ENCODE measurements around the gene AMHR2. TPM values are rescaled to one million over a fixed set of nuclear protein-coding genes. Genes with fewer than 3 reads are reported as not detected.
A peak's percentile ranks its signal among the peaks of the same experiment; 100 is the strongest.
"Not testable (repeated sequence)": the region's sequence is repeated elsewhere in the genome, so short reads cannot be mapped to it uniquely, and the experiment has no call there.

AMHR2 gene
- total and polyA plus RNA-seq, 3 donors from 2014 or later: 33.9 to 42.1 (median 39.0) TPM

DNA sequence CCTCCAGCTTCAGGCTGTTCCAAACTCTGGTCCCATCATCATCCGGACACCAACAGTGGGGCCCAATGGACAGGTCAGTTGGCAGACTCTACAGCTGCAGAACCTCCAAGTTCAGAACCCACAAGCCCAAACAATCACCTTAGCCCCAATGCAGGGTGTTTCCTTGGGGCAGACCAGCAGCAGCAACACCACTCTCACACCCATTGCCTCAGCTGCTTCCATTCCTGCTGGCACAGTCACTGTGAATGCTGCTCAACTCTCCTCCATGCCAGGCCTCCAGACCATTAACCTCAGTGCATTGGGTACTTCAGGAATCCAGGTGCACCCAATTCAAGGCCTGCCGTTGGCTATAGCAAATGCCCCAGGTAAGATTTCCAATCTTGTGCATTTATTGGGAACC lies 40.4 kb upstream of the AMHR2 start:
- TF ChIP-seq POLR2A (IDR thresholded peaks at IDR 0.05): no peak
- TF ChIP-seq, protein P1, sequence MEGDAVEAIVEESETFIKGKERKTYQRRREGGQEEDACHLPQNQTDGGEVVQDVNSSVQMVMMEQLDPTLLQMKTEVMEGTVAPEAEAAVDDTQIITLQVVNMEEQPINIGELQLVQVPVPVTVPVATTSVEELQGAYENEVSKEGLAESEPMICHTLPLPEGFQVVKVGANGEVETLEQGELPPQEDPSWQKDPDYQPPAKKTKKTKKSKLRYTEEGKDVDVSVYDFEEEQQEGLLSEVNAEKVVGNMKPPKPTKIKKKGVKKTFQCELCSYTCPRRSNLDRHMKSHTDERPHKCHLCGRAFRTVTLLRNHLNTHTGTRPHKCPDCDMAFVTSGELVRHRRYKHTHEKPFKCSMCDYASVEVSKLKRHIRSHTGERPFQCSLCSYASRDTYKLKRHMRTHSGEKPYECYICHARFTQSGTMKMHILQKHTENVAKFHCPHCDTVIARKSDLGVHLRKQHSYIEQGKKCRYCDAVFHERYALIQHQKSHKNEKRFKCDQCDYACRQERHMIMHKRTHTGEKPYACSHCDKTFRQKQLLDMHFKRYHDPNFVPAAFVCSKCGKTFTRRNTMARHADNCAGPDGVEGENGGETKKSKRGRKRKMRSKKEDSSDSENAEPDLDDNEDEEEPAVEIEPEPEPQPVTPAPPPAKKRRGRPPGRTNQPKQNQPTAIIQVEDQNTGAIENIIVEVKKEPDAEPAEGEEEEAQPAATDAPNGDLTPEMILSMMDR (IDR thresholded peaks at IDR 0.05): no peak
- WGBS, 2 donors: 63 to 86% methylated on average over 1 to 2 of the region's 2 CpGs
- H3K9me3 ChIP-seq: no peaks in the 10 kb centered on the region
- intact Hi-C loops (cut with DNase I; ENCODE audit: low total_unique reads): no loop called here
- DNase-seq: no peak
- H3K4me1 ChIP-seq: peaks cover 53% of the 10 kb centered on the region
- H3K27me3 ChIP-seq: no peaks in the 10 kb centered on the region
- no peaks in the 10 kb centered on the region for H3K36me3 ChIP-seq (ENCODE audit: low read depth, missing control alignments)
- H3K27ac ChIP-seq: no peak overlapping the region
- no peak overlapping the region for H3K4me3 ChIP-seq

DNA sequence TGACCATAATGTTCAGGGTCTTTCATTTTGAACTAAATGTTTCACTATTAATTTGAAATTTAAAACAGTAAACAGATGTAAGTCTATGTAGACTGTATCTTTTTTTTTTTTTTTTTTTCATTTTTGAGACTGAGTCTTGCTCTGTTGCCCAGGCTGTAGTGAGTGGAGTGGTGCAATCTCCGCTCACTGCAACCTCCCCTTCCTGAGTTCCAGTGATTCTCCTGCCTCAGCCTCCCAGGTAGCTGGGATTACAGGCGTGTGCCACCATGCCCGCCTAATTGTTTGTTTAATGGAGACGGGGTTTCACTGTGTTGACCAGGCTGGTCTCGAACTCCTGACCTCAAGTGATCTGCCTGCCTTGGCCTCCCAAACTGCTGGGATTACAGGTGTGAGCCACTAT lies 37.3 kb upstream of the AMHR2 start:
- intact Hi-C loops (cut with DNase I; ENCODE audit: low total_unique reads); H3K4me3 ChIP-seq; H3K36me3 ChIP-seq (ENCODE audit: low read depth, missing control alignments); DNase-seq; H3K27me3 ChIP-seq; H3K27ac ChIP-seq; H3K9me3 ChIP-seq: not testable (repeated sequence)
- WGBS, 2 donors: 91 to 92% methylated on average over 5 of the region's 5 CpGs
- peaks cover 56% of the 10 kb centered on the region for H3K4me1 ChIP-seq

- Histone ChIP-seq H3K4me3 (no peak overlapping the region), H3K9me3 (no peaks in the 10 kb centered on the region), H3K36me3 (ENCODE audit: low read depth, missing control alignments) (no peaks in the 10 kb centered on the region), H3K27me3 (no peaks in the 10 kb centered on the region), H3K27ac (peak overlapping the region; percentile 23 to 76), H3K4me1 (peaks cover 38% of the 10 kb centered on the region)
- intact Hi-C loops (cut with DNase I; ENCODE audit: low total_unique reads): no loop called here
- no peak for DNase-seq
- 79 to 81% methylated on average over 4 of the region's 4 CpGs for WGBS, 2 donors
- no peak for TF ChIP-seq POLR2A (IDR thresholded peaks at IDR 0.05)
- TF ChIP-seq, protein P1 (IDR thresholded peaks at IDR 0.05): no peak
Measured at GRCh38 chr12:53388932-53389331, 34.7 kb upstream of the AMHR2 start.

DNA sequence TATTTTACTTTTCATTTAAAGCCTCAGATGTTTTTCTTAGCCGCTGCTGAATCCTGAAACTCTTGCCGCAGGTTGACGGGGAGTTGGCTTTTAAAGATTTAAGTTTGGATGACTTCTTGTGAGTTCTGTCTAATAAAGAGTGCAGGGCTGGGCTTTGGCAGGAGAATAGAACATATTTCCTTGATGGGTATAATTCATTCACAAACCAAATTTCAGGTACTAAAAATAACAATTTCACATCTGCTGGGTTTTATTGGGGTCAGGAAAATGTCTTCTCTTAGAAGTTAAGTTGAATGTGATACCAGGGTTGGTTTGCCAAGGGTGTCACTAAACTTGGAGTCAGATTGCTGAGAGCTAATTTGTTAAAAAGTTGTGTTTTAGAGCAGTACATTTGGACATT lies 34.0 kb upstream of the AMHR2 start:
- H3K27me3 ChIP-seq: no peaks in the 10 kb centered on the region
- no peak overlapping the region for H3K4me3 ChIP-seq
- no peak for TF ChIP-seq POLR2A (IDR thresholded peaks at IDR 0.05)
- TF ChIP-seq, protein P1 (IDR thresholded peaks at IDR 0.05): no peak
- H3K4me1 ChIP-seq: peaks cover 32% of the 10 kb centered on the region
- intact Hi-C loops (cut with DNase I; ENCODE audit: low total_unique reads): no loop called here
- 72 to 83% methylated on average over 3 of the region's 3 CpGs for WGBS, 2 donors
- no peaks in the 10 kb centered on the region for H3K9me3 ChIP-seq
- H3K27ac ChIP-seq: peak overlapping the region in 1 of 2 donors; percentile 76
- H3K36me3 ChIP-seq (ENCODE audit: low read depth, missing control alignments): no peaks in the 10 kb centered on the region
- no peak for DNase-seq

DNA sequence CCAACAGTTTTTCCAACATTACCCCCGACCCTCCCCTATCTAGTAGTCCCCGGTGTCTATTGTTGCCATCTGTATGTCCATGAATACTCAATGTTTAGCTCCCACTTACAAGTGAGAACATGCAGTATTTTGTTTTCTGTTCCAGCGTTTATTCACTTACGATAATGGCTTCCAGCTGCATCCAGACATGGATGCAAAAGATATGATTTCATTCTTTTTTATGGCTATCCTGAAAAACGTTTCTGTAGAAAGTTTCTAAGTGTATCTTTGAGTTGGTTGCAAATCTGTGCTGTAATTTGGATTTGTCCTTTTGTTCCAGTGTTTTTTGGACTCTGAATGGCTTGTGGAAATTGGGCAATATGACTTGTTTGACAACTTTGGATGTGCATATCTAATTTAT lies 31.9 kb upstream of the AMHR2 start:
- no peak overlapping the region for H3K4me3 ChIP-seq
- no peaks in the 10 kb centered on the region for H3K36me3 ChIP-seq (ENCODE audit: low read depth, missing control alignments)
- H3K9me3 ChIP-seq: no peaks in the 10 kb centered on the region
- no peak for DNase-seq
- H3K27me3 ChIP-seq: no peaks in the 10 kb centered on the region
- H3K27ac ChIP-seq: peak overlapping the region; percentile 29 to 76
- peaks cover 19% of the 10 kb centered on the region for H3K4me1 ChIP-seq
- no peak for TF ChIP-seq POLR2A (IDR thresholded peaks at IDR 0.05)
- WGBS, 2 donors: 32 to 36% methylated on average over 5 of the region's 5 CpGs
- intact Hi-C loops (cut with DNase I; ENCODE audit: low total_unique reads): no loop called here

GRCh38 chr12:53399896-53400295 lies 23.8 kb upstream of the AMHR2 start:
- intact Hi-C loops (cut with DNase I; ENCODE audit: low total_unique reads): no loop called here
- peaks cover 25% of the 10 kb centered on the region for H3K4me1 ChIP-seq
- no peak overlapping the region for H3K27ac ChIP-seq
- no peak for DNase-seq
- H3K9me3 ChIP-seq: no peaks in the 10 kb centered on the region
- 96% methylated on average over 7 of the region's 7 CpGs for WGBS, 2 donors
- no peak for TF ChIP-seq POLR2A (IDR thresholded peaks at IDR 0.05)
- TF ChIP-seq, protein P1 (IDR thresholded peaks at IDR 0.05): no peak
- no peaks in the 10 kb centered on the region for H3K36me3 ChIP-seq (ENCODE audit: low read depth, missing control alignments)
- H3K27me3 ChIP-seq: no peaks in the 10 kb centered on the region
- no peak overlapping the region for H3K4me3 ChIP-seq

GRCh38 chr12:53402351-53402750 lies 21.3 kb upstream of the AMHR2 start:
- intact Hi-C loops (cut with DNase I; ENCODE audit: low total_unique reads); H3K9me3 ChIP-seq; H3K27me3 ChIP-seq; H3K4me3 ChIP-seq; DNase-seq; H3K27ac ChIP-seq; H3K36me3 ChIP-seq (ENCODE audit: low read depth, missing control alignments): not testable (repeated sequence)
- 91 to 94% methylated on average over 13 to 16 of the region's 16 CpGs for WGBS, 2 donors
- H3K4me1 ChIP-seq: peaks cover 25% of the 10 kb centered on the region

All from testis (tissue), 3 donors.